ENCODE data around the gene HMGB1.
"Not testable (repeated sequence)": the region's sequence is repeated elsewhere in the genome, so short reads cannot be mapped to it uniquely, and the experiment has no call there.

HMGB1 gene

GRCh38 chr13:30453727-30454126 lies 12.0 kb downstream of the HMGB1 start:
- no peak overlapping the region for H3K27ac ChIP-seq
- peak; percentile 46 for TF ChIP-seq CTCF (conservative IDR thresholded peaks at IDR 0.05)

- not testable (repeated sequence) for H3K27ac ChIP-seq
These were observed 14.3 kb downstream of the HMGB1 start for GRCh38 chr13:30451476-30451875.

- TF ChIP-seq CTCF (conservative IDR thresholded peaks at IDR 0.05), result no peak
- H3K27ac ChIP-seq, result no peak overlapping the region
These were observed 15.7 kb downstream of the HMGB1 start for GRCh38 chr13:30450066-30450465.

GRCh38 chr13:30448441-30448840 lies 17.3 kb downstream of the HMGB1 start:
- no peak for TF ChIP-seq CTCF (conservative IDR thresholded peaks at IDR 0.05)

GRCh38 chr13:30446126-30446500 lies 19.6 kb downstream of the HMGB1 start:
- no peak overlapping the region for H3K27ac ChIP-seq
- TF ChIP-seq CTCF (conservative IDR thresholded peaks at IDR 0.05), result no peak

More at GRCh38 chr13:30448441-30448840, 17.3 kb downstream of the HMGB1 start:
- H3K27ac ChIP-seq, result no peak overlapping the region

- no peak overlapping the region for H3K27ac ChIP-seq
- TF ChIP-seq CTCF (conservative IDR thresholded peaks at IDR 0.05), result no peak
These were observed 21.8 kb downstream of the HMGB1 start for GRCh38 chr13:30443957-30444404.

- H3K27ac ChIP-seq, result not testable (repeated sequence)
These were observed 22.2 kb downstream of the HMGB1 start for GRCh38 chr13:30443491-30443890.

- TF ChIP-seq CTCF (conservative IDR thresholded peaks at IDR 0.05), result no peak
- no peak overlapping the region for H3K27ac ChIP-seq
These were observed 22.8 kb downstream of the HMGB1 start for GRCh38 chr13:30442926-30443325.
